AG04449 (cell line): Measurements from ENCODE around the gene PROB1.

Source experiments
- CTCF ChIA-PET: fragments of 350-600 bp; formaldehyde crosslinking; extraction: SDS; loops from one replicate; lab custom pipeline; 2021; ENCODE audit warnings: antibody characterized with exemption; lab: Yijun Ruan, JAX
- POLR2A ChIA-PET: fragments of 400-600, 350-600 bp; formaldehyde crosslinking; extraction: SDS; loops from one replicate; lab custom pipeline; 2020; ENCODE audit warnings: antibody characterized with exemption, inconsistent platforms; lab: Yijun Ruan, JAX
- DNase-seq: peaks from one replicate; pipeline ENCODE4 v3.0.0-alpha.2; 2010; ENCODE audit warnings: low read depth, low spot score
- H3K4me3 ChIP-seq: 2 replicates; pipeline ENCODE4 v1.5.1; 2011; ENCODE audit warnings: low read depth, mild to moderate bottlenecking, control low read depth, low read length
- TF ChIP-seq, protein P1 (sequence below): IDR thresholded peaks from one replicate; pipeline ENCODE4 v1.5.1; 2011; ENCODE audit warnings: mild to moderate bottlenecking, moderate library complexity, low read length, control low read depth, inconsistent platforms; ENCODE audit not compliant: insufficient read depth; ENCODE audit errors: missing control alignments

The PROB1 gene

GRCh38 chr5:139369181-139369580 is 25.7 kb downstream of the PROB1 start:
- H3K4me3 ChIP-seq, result no peak overlapping the region
- peak; percentile 45 for DNase-seq
- TF ChIP-seq, protein P1, sequence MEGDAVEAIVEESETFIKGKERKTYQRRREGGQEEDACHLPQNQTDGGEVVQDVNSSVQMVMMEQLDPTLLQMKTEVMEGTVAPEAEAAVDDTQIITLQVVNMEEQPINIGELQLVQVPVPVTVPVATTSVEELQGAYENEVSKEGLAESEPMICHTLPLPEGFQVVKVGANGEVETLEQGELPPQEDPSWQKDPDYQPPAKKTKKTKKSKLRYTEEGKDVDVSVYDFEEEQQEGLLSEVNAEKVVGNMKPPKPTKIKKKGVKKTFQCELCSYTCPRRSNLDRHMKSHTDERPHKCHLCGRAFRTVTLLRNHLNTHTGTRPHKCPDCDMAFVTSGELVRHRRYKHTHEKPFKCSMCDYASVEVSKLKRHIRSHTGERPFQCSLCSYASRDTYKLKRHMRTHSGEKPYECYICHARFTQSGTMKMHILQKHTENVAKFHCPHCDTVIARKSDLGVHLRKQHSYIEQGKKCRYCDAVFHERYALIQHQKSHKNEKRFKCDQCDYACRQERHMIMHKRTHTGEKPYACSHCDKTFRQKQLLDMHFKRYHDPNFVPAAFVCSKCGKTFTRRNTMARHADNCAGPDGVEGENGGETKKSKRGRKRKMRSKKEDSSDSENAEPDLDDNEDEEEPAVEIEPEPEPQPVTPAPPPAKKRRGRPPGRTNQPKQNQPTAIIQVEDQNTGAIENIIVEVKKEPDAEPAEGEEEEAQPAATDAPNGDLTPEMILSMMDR, result no peak
- CTCF ChIA-PET, result interaction anchor here (1.4 kb wide), 1 partner anchor 919 kb away, joined by 3 read pairs; no protein-coding TSS in a partner anchor
- POLR2A ChIA-PET, result interaction anchor here (0.9 kb wide), 1 partner anchor 28 kb away, joined by 3 read pairs; the partner anchor contains the start of gene PAIP2

DNA sequence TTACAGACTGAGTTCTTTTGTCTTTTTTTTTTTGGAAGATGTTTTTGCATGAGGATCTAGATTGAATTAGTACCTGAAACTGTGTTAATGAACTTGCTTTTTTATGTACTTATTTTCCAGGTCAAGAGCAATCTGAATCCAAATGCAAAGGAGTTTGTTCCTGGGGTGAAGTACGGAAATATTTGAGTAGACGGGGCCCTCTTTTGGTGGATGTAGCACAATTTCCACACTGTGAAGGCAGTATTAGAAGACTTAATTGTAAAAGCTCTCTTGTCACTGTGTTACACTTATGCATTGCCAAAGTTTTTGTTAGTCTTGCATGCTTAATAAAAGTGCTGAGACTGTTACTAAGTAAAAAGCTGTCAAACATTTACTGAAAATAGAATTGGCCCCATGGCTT is 26.3 kb downstream of the PROB1 start:
- TF ChIP-seq, protein P1, result no peak
- no peak overlapping the region for H3K4me3 ChIP-seq
- POLR2A ChIA-PET, result interaction anchor here (0.9 kb wide), 1 partner anchor 27 kb away, joined by 3 read pairs; the partner anchor contains the start of gene PAIP2
- DNase-seq, result no peak
- CTCF ChIA-PET, result interaction anchor here (1.8 kb wide), 1 partner anchor 11 kb away, joined by 5 read pairs; no protein-coding TSS in a partner anchor

- DNase-seq, result no peak
- no peak overlapping the region for H3K4me3 ChIP-seq
- TF ChIP-seq, protein P1, result no peak
- POLR2A ChIA-PET, result no interaction called here
- CTCF ChIA-PET, result no interaction called here
Observed at GRCh38 chr5:139364466-139364865, 30.4 kb downstream of the PROB1 start.

DNA sequence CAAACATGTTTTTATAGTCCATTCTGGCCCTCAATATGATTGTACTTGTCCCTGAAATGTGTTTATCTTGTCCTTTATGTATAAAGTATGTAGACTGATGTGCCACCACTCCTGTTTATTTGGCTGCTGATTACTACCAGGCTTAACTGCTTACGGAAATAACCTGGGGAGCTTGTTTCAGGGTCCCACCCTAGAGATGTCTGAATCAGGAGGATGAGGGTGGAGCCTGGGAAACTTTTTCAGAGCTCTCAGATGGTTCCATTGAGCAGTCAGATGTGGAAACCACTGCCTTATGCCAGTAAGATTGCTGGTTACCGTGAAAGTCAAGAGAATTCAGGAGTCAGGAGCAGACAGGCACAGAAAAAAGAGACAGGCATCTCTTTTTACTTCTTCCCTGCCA is 31.0 kb downstream of the PROB1 start:
- POLR2A ChIA-PET, result no interaction called here
- TF ChIP-seq, protein P1, result no peak
- no peak overlapping the region for H3K4me3 ChIP-seq
- DNase-seq, result no peak
- CTCF ChIA-PET, result no interaction called here

- POLR2A ChIA-PET, result no interaction called here
- CTCF ChIA-PET, result interaction anchor here (0.7 to 0.8 kb wide), 2 partner anchors 9 to 47 kb away, joined by 3 to 4 read pairs; no protein-coding TSS in a partner anchor
- H3K4me3 ChIP-seq, result no peak overlapping the region
- DNase-seq, result no peak
- TF ChIP-seq, protein P1, result no peak
Observed at GRCh38 chr5:139361835-139362429, 33.0 kb downstream of the PROB1 start.

GRCh38 chr5:139360384-139360783 is 34.5 kb downstream of the PROB1 start:
- TF ChIP-seq, protein P1, result no peak
- POLR2A ChIA-PET, result no interaction called here
- no peak overlapping the region for H3K4me3 ChIP-seq
- CTCF ChIA-PET, result interaction anchor here (0.7 to 1.2 kb wide), 2 partner anchors 19 to 42 kb away, joined by 3 to 4 read pairs; partner anchors contain the start of gene PAIP2
- no peak for DNase-seq
